Heart left ventricle (tissue), 13 donors: Measurements from ENCODE around the gene IFITM1.

Experiments
- POLR2A ChIP-seq, 2 donors: fragments of 450-650 bp; IDR thresholded peaks; one replicate each; pipeline ENCODE4 v1.6.1; 2017; ENCODE audit warnings: antibody characterized with exemption in 2 of 2, mild to moderate bottlenecking in 2 of 2, moderate library complexity in 2 of 2
- TF ChIP-seq, protein P1 (sequence below), 12 donors: fragments of 200-600 bp; sonication (generic) in 4 of 12; IDR thresholded peaks; one replicate each; pipeline versions ENCODE4 v1.5.0 to v1.8.0; 2018 to 2022; ENCODE audit warnings: antibody characterized with exemption in 12 of 12, mild to moderate bottlenecking in 5 of 12
- donor health status: ischemic (EF 13 %, LVEDD 7.1; RV severe dilation, severe dysfunction).
- donor health status: DM: no; HTN: yes; CAD: no.
- donor health status: DM: no; HTN: no; CAD: no.
- donor health status: ischemic (EF 25% LVEDD 6.9; RV normal size, moderate dysfunction).
- donor health status: ischemic (EF 25% LVEDD 5.7; RV mildly dilated, moderate dysfunction).
- donor health status: ischemic (EF 35%, LVEDD 5.7; RV mildly dilated, moderate dysfunction).
- donor health status: nonischemic (EF 11% LVEDD 7.7; RV severe dilation, severe dysfunction).
- donor health status: DM: yes; HTN: yes; CAD: no.
- donor health status: PGD.
- donor health status: ischemic (EF 29% LVEDD 5.4; RV normal size, mild dysfunction).
- donor health status: nonischemic (EF 23%, LVEDD 6.1; RV moderate dilation, normal function).

DNA sequence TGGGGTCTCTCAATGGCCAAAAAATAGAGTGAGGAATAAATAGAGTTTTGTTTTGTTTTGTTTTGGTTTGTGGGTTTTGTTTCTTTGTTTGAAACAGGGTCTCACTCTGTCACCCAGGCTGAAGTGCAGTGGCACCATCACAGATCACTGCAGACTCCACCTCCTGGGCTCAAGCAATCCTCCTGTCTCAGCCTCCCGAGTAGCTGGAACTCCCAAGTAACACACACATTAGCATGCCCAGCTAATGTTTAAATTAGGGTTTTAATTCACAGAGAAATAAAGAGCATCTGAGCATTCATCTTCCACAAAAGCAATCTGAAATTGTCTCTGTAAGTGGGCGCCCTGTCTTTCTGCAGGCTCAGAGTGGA lies 16.0 kb downstream of the IFITM1 start:
- TF ChIP-seq POLR2A (IDR thresholded peaks at IDR 0.05) = no peak
- TF ChIP-seq, protein P1, sequence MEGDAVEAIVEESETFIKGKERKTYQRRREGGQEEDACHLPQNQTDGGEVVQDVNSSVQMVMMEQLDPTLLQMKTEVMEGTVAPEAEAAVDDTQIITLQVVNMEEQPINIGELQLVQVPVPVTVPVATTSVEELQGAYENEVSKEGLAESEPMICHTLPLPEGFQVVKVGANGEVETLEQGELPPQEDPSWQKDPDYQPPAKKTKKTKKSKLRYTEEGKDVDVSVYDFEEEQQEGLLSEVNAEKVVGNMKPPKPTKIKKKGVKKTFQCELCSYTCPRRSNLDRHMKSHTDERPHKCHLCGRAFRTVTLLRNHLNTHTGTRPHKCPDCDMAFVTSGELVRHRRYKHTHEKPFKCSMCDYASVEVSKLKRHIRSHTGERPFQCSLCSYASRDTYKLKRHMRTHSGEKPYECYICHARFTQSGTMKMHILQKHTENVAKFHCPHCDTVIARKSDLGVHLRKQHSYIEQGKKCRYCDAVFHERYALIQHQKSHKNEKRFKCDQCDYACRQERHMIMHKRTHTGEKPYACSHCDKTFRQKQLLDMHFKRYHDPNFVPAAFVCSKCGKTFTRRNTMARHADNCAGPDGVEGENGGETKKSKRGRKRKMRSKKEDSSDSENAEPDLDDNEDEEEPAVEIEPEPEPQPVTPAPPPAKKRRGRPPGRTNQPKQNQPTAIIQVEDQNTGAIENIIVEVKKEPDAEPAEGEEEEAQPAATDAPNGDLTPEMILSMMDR (IDR thresholded peaks at IDR 0.05) = no peak
